CD4-positive, alpha-beta T cell (primary cell): ENCODE results near the gene STK32C. TPM values are rescaled to one million over a fixed set of nuclear protein-coding genes. Genes with fewer than 3 reads are reported as not detected.

ENCODE experiments used
- ATAC-seq: fragments of 200-7000 bp; cut with Tn5 transposase; one replicate; pipeline ENCODE4 v1.10.0; 2022; ENCODE audit warnings: mild to moderate bottlenecking; ENCODE audit not compliant: poor library complexity
- CTCF ChIA-PET: fragments of 350-600 bp; sonication (Branson Sonifier 250); formaldehyde crosslinking; loops from one replicate; lab custom pipeline; 2021; ENCODE audit warnings: antibody characterized with exemption, inconsistent platforms; lab: Charles Lee
- POLR2A ChIA-PET: fragments of 350-600 bp; sonication (Branson Sonifier 250); formaldehyde crosslinking; loops from one replicate; lab custom pipeline; 2021; ENCODE audit warnings: antibody characterized with exemption, inconsistent platforms; lab: Charles Lee
- DNase-seq, 14 experiments: peaks; one replicate each; pipeline ENCODE4 v3.0.0-alpha.2; 2013 to 2020; ENCODE audit warnings: mixed read lengths in 2 of 14
- H3K27ac ChIP-seq, 2 donors: one replicate each; pipeline versions ENCODE4 v1.5.1 to v1.7.0; 2013; ENCODE audit warnings: low read length in 2 of 2, low read depth in 1 of 2, mild to moderate bottlenecking in 1 of 2
- H3K27me3 ChIP-seq, 2 experiments: 1 replicate in 1 of 2; 2 replicates in 1 of 2; pipeline versions ENCODE4 v1.6.1 to v1.7.0; 2013; ENCODE audit warnings: low read length in 2 of 2, control low read depth in 1 of 2, mild to moderate bottlenecking in 1 of 2, moderate library complexity in 1 of 2; ENCODE audit not compliant: insufficient read depth in 2 of 2, control insufficient read depth in 1 of 2
- H3K36me3 ChIP-seq: one replicate; pipeline ENCODE4 v1.6.1; 2013; ENCODE audit warnings: low read length, control low read depth; ENCODE audit not compliant: insufficient read depth
- H3K4me1 ChIP-seq: one replicate; pipeline ENCODE4 v1.6.1; 2013; ENCODE audit warnings: low read length, control low read depth; ENCODE audit not compliant: insufficient read depth
- H3K4me3 ChIP-seq: one replicate; pipeline ENCODE4 v1.5.1; 2013; ENCODE audit warnings: mild to moderate bottlenecking, low read length, moderate library complexity
- H3K9me3 ChIP-seq, 2 experiments: 1 replicate in 1 of 2; 2 replicates in 1 of 2; pipeline versions ENCODE4 v1.6.1 to v1.7.0; 2013; ENCODE audit warnings: low read length in 2 of 2, mild to moderate bottlenecking in 2 of 2, control low read depth in 1 of 2, moderate library complexity in 1 of 2; ENCODE audit not compliant: control insufficient read depth in 1 of 2, insufficient read depth in 1 of 2
- H3K27ac Mint-ChIP-seq: one replicate; pipeline ENCODE4 v1.8.0; 2020; ENCODE audit warnings: mixed read lengths
- H3K27me3 Mint-ChIP-seq: one replicate; pipeline ENCODE4 v1.8.0; 2021; ENCODE audit warnings: mixed read lengths
- H3K36me3 Mint-ChIP-seq: one replicate; pipeline ENCODE4 v1.8.0; 2021; ENCODE audit warnings: low read depth, mixed read lengths
- H3K4me1 Mint-ChIP-seq: one replicate; pipeline ENCODE4 v1.8.0; 2021; ENCODE audit warnings: low read depth, mixed read lengths
- H3K4me3 Mint-ChIP-seq: one replicate; pipeline ENCODE4 v1.8.0; 2020; ENCODE audit warnings: mild to moderate bottlenecking, mixed read lengths
- H3K9me3 Mint-ChIP-seq: one replicate; pipeline ENCODE4 v1.8.0; 2020; ENCODE audit warnings: mixed read lengths
- intact Hi-C, 2 experiments: fragments of 100-400 bp; cut with DNase I in 1 of 2; cut with micrococcal nuclease in 1 of 2; formaldehyde crosslinking; loops; one replicate each; pipeline versions ENCODE4 v1.15.1 to v1.9.0; 2023 to 2025; cut with DNase I, micrococcal nuclease
- total RNA-seq, 174 experiments: library from RNA in 2 of 174; stranded (reverse) in 2 of 174; gene quantifications; one replicate each; pipeline ENCODE4 v1.2.3 and lab custom pipeline; 2021 to 2026
- TF ChIP-seq, protein P1 (sequence below): fragments of 200-600 bp; IDR thresholded peaks from one replicate; pipeline ENCODE4 v1.8.0; 2022; ENCODE audit warnings: antibody characterized with exemption, mild to moderate bottlenecking

The STK32C gene
- total RNA-seq, 2 experiments from 2014 or later: 4.9 to 5.2 TPM

DNA sequence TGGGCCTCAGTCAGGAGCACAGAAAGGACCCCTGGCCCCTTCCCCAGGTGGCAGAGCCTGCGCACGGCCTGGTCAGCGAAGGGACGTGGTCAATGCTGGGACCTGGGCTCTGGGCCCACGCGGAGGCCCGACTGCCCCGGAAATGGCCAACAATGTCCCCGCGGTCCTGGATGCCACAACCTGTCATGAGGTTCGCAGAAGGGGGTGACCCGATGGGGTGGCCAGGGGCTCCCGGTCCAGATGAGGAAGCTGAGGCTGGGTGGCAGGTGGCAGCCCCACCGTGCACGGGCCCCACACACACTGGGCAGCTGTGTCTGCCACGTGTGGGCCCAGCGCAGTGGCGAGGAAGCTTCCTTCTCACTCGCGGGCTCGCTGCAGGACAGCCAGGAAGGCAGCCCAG, 71.6 kb downstream of the STK32C start:
- H3K27me3 Mint-ChIP-seq: no peaks in the 10 kb centered on the region
- no peak for ATAC-seq
- DNase-seq: no peak
- no peaks in the 10 kb centered on the region for H3K36me3 Mint-ChIP-seq
- no peak overlapping the region for H3K4me3 ChIP-seq
- TF ChIP-seq, protein P1, sequence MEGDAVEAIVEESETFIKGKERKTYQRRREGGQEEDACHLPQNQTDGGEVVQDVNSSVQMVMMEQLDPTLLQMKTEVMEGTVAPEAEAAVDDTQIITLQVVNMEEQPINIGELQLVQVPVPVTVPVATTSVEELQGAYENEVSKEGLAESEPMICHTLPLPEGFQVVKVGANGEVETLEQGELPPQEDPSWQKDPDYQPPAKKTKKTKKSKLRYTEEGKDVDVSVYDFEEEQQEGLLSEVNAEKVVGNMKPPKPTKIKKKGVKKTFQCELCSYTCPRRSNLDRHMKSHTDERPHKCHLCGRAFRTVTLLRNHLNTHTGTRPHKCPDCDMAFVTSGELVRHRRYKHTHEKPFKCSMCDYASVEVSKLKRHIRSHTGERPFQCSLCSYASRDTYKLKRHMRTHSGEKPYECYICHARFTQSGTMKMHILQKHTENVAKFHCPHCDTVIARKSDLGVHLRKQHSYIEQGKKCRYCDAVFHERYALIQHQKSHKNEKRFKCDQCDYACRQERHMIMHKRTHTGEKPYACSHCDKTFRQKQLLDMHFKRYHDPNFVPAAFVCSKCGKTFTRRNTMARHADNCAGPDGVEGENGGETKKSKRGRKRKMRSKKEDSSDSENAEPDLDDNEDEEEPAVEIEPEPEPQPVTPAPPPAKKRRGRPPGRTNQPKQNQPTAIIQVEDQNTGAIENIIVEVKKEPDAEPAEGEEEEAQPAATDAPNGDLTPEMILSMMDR: no peak
- no peaks in the 10 kb centered on the region for H3K9me3 ChIP-seq
- no peak overlapping the region for H3K4me3 Mint-ChIP-seq
- peaks cover 0 to 2% of the 10 kb centered on the region in 2 experiments for H3K27me3 ChIP-seq
- ChIA-PET POLR2A (no interaction called here), CTCF (no interaction called here)
- H3K36me3 ChIP-seq: no peaks in the 10 kb centered on the region
- H3K4me1 Mint-ChIP-seq: peaks cover 19% of the 10 kb centered on the region
- no peak overlapping the region for H3K27ac Mint-ChIP-seq
- H3K4me1 ChIP-seq: peaks cover 19% of the 10 kb centered on the region
- no peak overlapping the region for H3K27ac ChIP-seq
- H3K9me3 Mint-ChIP-seq: no peaks in the 10 kb centered on the region
- intact Hi-C loops: no loop called here

DNA sequence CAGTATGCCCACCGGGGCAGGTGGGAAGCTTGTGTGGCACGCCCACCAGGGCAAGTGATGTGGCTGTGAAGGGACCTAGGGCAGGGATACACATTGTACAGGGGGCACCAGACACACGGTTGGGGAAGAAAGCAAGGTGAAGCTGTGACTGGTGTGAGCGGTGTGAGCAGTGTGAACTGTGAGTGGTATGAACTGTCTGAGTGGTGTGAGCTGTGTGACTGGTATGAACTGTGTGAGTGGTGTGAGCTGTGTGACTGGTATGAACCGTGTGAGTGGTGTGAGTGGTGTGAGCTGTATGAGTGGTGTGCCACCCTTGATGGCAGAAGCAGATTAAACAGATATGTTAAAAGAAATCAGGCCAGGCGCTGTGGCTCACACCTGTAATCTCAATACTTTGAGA, 72.9 kb downstream of the STK32C start:
- DNase-seq: no peak
- no peak overlapping the region for H3K27ac Mint-ChIP-seq
- intact Hi-C loops: no loop called here
- TF ChIP-seq, protein P1: no peak
- ATAC-seq: no peak
- peaks cover 21% of the 10 kb centered on the region for H3K4me1 Mint-ChIP-seq
- no peak overlapping the region for H3K4me3 ChIP-seq
- peaks cover 32% of the 10 kb centered on the region for H3K4me1 ChIP-seq
- CTCF ChIA-PET: no interaction called here
- H3K9me3 Mint-ChIP-seq: no peaks in the 10 kb centered on the region
- H3K36me3 ChIP-seq: no peaks in the 10 kb centered on the region
- no peak overlapping the region for H3K4me3 Mint-ChIP-seq
- POLR2A ChIA-PET: no interaction called here
- no peaks in the 10 kb centered on the region for H3K27me3 Mint-ChIP-seq
- no peak overlapping the region for H3K27ac ChIP-seq
- H3K36me3 Mint-ChIP-seq: no peaks in the 10 kb centered on the region
- H3K27me3 ChIP-seq: peaks cover 0 to 2% of the 10 kb centered on the region in 2 experiments
- no peaks in the 10 kb centered on the region for H3K9me3 ChIP-seq

DNA sequence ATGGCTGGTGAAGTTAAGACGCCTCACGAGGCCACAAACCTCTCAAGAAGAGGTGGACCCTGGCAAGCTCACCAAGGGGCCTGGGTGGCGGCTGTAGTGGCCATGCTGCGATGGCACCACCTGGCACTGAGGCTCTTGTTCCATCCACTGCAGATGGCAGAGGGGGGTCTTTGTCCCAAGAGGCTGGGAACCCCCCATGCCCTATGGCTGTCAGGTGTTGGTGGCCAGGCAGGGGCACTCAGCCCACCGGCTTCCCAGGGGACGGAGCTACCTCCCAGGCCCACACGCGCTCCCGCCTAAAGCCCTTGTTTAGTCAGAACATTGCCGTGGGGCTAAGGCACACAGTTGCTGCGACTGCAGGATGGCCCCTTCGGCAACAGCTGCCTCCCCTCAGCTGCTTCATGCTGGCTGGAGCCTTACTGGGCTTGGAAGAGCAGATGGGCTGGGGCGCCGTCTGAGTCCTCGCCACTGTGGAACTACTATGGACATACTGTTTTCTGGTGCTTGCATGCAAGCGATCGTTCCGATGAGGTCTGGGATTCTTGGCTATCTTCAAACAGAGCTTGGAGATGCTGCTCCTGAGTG, 74.2 kb downstream of the STK32C start:
- Mint-ChIP-seq H3K36me3 (no peaks in the 10 kb centered on the region), H3K4me1 (peaks cover 32% of the 10 kb centered on the region), H3K4me3 (no peak overlapping the region), H3K27ac (no peak overlapping the region), H3K9me3 (no peaks in the 10 kb centered on the region), H3K27me3 (no peaks in the 10 kb centered on the region)
- TF ChIP-seq, protein P1: no peak
- intact Hi-C loops: loop anchor here in 1 of 2 experiments (1.0 kb wide), 1 partner anchor 70 kb away; no protein-coding TSS in a partner anchor
- CTCF ChIA-PET: no interaction called here
- ATAC-seq (no peak), DNase-seq (no peak)
- Histone ChIP-seq H3K27me3 (peaks cover 0 to 2% of the 10 kb centered on the region in 2 experiments), H3K36me3 (no peaks in the 10 kb centered on the region), H3K27ac (no peak overlapping the region), H3K4me3 (no peak overlapping the region), H3K4me1 (peaks cover 39% of the 10 kb centered on the region), H3K9me3 (no peaks in the 10 kb centered on the region)
- POLR2A ChIA-PET: no interaction called here
